Endothelial cell of umbilical vein (primary cell): ENCODE data around the gene PLD1. TPM values are rescaled to one million over a fixed set of nuclear protein-coding genes. Genes with fewer than 3 reads are reported as not detected.
A peak's percentile ranks its signal among the peaks of the same experiment; 100 is the strongest.

Source experiments
- BruUV-seq: library from RNA; stranded (reverse); fragments of 400-500 nt; replicated peaks from 2 replicates; lab custom pipeline; 2021; lab: Mats Ljungman, UMichigan
- CTCF ChIA-PET: fragments of 300-600, 350-600 bp; sonication (Branson Sonifier 250); formaldehyde crosslinking; loops from one replicate; lab custom pipeline; 2021; ENCODE audit warnings: antibody characterized with exemption, inconsistent platforms; lab: Charles Lee
- POLR2A ChIA-PET: fragments of 300-600, 350-600 bp; sonication (Branson Sonifier 250); formaldehyde crosslinking; loops from one replicate; lab custom pipeline; 2021; ENCODE audit warnings: antibody characterized with exemption, inconsistent platforms; lab: Charles Lee
- DNase-seq: peaks from one replicate; pipeline ENCODE4 v3.0.0-alpha.2; 2011; ENCODE audit warnings: low read depth, low spot score
- FAIRE-seq: peaks from 2 replicates; lab custom pipeline; 2011; peaks lifted over from hg19 to GRCh38; lab: Jason Lieb, UNC
- H2AFZ ChIP-seq: 2 replicates; pipeline ENCODE4 v1.6.0; 2012; ENCODE audit warnings: low read depth, low read length, control low read depth, inconsistent platforms
- H3K27ac ChIP-seq: 2 replicates; pipeline ENCODE4 v1.5.1; 2011; ENCODE audit warnings: low read depth, mild to moderate bottlenecking, control low read depth, low read length, moderate library complexity; ENCODE audit not compliant: insufficient read depth
- H3K27me3 ChIP-seq, 2 experiments: 2 replicates each; pipeline versions ENCODE4 v1.6.0 to v1.6.1; 2011; ENCODE audit warnings: low read length in 2 of 2, mixed read lengths in 1 of 2; ENCODE audit not compliant: control insufficient read depth in 2 of 2, insufficient read depth in 2 of 2
- H3K36me3 ChIP-seq, 2 experiments: 2 replicates in 1 of 2; 3 replicates in 1 of 2; pipeline ENCODE4 v1.5.1; 2011; ENCODE audit warnings: low read length in 2 of 2, mild to moderate bottlenecking in 1 of 2, moderate library complexity in 1 of 2; ENCODE audit not compliant: control insufficient read depth in 2 of 2, insufficient read depth in 2 of 2; ENCODE audit errors: extremely low read depth in 1 of 2
- H3K4me1 ChIP-seq: 3 replicates; pipeline ENCODE4 v1.5.1; 2011; ENCODE audit warnings: mild to moderate bottlenecking, low read length; ENCODE audit not compliant: control insufficient read depth, insufficient read depth; ENCODE audit errors: extremely low read depth
- H3K4me2 ChIP-seq: 2 replicates; pipeline ENCODE4 v1.6.1; 2011; ENCODE audit warnings: low read length, control low read depth, mixed read lengths; ENCODE audit not compliant: insufficient read depth
- H3K4me3 ChIP-seq, 3 experiments: fragments of 200-600 bp in 1 of 3; sonication (generic), shearing (Covaris generic) in 1 of 3; replicated peaks in 1 of 3; 2 replicates each; pipeline ENCODE4 v1.5.1; 2011 to 2016; ENCODE audit warnings: control low read depth in 3 of 3, low read length in 3 of 3, mild to moderate bottlenecking in 2 of 3, inconsistent platforms in 1 of 3, low read depth in 1 of 3, moderate library complexity in 1 of 3; ENCODE audit not compliant: insufficient read depth in 1 of 3
- H3K79me2 ChIP-seq: 2 replicates; pipeline ENCODE4 v1.6.0; 2012; ENCODE audit warnings: low read length, inconsistent platforms; ENCODE audit not compliant: control insufficient read depth, insufficient read depth
- H3K9ac ChIP-seq: replicated peaks from 2 replicates; pipeline ENCODE3; 2011; ENCODE audit warnings: low read length, control low read depth; ENCODE audit not compliant: insufficient read depth; ENCODE audit errors: extremely low read depth
- H3K9me1 ChIP-seq: replicated peaks from 3 replicates; pipeline ENCODE4 v1.6.0; 2011; ENCODE audit warnings: mild to moderate bottlenecking, low read length; ENCODE audit not compliant: control insufficient read depth, insufficient read depth; ENCODE audit errors: extremely low read depth
- H3K9me3 ChIP-seq: replicated peaks from 2 replicates; pipeline ENCODE4 v1.5.1; 2012; ENCODE audit warnings: low read length, inconsistent platforms; ENCODE audit not compliant: control insufficient read depth, insufficient read depth
- H4K20me1 ChIP-seq: replicated peaks from 2 replicates; pipeline ENCODE3; 2011; ENCODE audit warnings: mild to moderate bottlenecking, low read length; ENCODE audit not compliant: control insufficient read depth, insufficient read depth; ENCODE audit errors: extremely low read depth
- EZH2 ChIP-seq: IDR thresholded peaks from 2 replicates; pipeline ENCODE4 v1.6.1; 2012; ENCODE audit warnings: borderline replicate concordance, low read depth, mild to moderate bottlenecking, moderate library complexity, low read length, inconsistent platforms; ENCODE audit not compliant: severe bottlenecking
- JUN ChIP-seq: IDR thresholded peaks from 2 replicates; pipeline ENCODE4 v1.6.1; 2011; ENCODE audit warnings: borderline replicate concordance, low read depth; ENCODE audit not compliant: insufficient read length, insufficient read depth
- dilution Hi-C: fragments of 300-500 bp; cut with MboI; formaldehyde crosslinking; loops from one replicate; pipeline ENCODE4 v1.15.0; 2019; ENCODE audit warnings: low sequenced_read_pairs; ENCODE audit not compliant: extremely low pct_ligation_motif_present
- intact Hi-C: fragments of 100-400 bp; cut with micrococcal nuclease; formaldehyde crosslinking; loops from one replicate; pipeline ENCODE4 v1.10.0; 2022
- polyA plus RNA-seq, 4 experiments: library from polyadenylated mRNA; depleted of rRNA in 3 of 4; stranded (reverse) in 3 of 4; unstranded in 1 of 4; fragments of >200 nt; gene quantifications; 2 replicates each; pipeline versions ENCODE4 v1.2.1 to v1.2.3, GENCODE V29; 2011 to 2012; ENCODE audit warnings: missing spikeins in 1 of 4
- total RNA-seq: library from RNA; stranded (reverse); gene quantifications from 2 replicates; pipeline ENCODE4 v1.2.3, GENCODE V29; 2021
- TF ChIP-seq, protein P1 (sequence below): IDR thresholded peaks from 2 replicates; pipeline ENCODE4 v1.6.1; 2011; ENCODE audit not compliant: insufficient read depth, insufficient read length
- TF ChIP-seq, protein P2 (sequence below), 2 donors: IDR thresholded peaks; 1 replicate in 1 of 2; 2 replicates in 1 of 2; pipeline ENCODE4 v1.5.1; 2011; ENCODE audit warnings: low read length in 2 of 2, mild to moderate bottlenecking in 2 of 2, moderate library complexity in 2 of 2, control low read depth in 1 of 2, inconsistent platforms in 1 of 2, low read depth in 1 of 2; ENCODE audit not compliant: insufficient read depth in 1 of 2; ENCODE audit errors: extremely low read depth in 1 of 2

PLD1 gene
- total and polyA plus RNA-seq, 2 donors (not counting 3 experiments of a cell fraction or from before 2014, with no cell fraction given), result 42.0 to 108 TPM

DNA sequence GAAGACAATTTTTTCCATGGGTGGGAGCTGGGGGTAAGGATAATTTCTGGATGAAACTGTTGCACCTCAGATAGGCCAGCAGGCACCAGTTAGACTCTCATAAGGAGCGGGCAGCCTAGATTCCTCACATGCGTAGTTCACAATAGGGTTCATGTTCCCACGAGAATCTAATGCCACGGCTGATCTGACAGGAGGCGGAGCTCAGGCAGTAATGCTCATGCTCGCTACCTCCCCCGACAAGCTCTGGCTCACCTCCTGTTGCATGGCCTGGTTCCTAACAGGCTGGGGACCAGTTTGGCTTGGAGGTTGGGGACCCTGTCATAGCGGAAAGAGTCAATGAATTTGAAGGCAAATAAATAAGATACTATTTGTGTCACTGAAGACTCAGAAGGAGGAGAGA lies 105.5 kb downstream of the PLD1 start:
- no peaks in the 10 kb centered on the region for H3K9me3 ChIP-seq
- no peaks in the 10 kb centered on the region for H3K79me2 ChIP-seq
- H3K9ac ChIP-seq, result no peak overlapping the region
- no TSS peak for BruUV-seq
- no peaks in the 10 kb centered on the region for H3K9me1 ChIP-seq
- H3K27me3 ChIP-seq, result no peaks in the 10 kb centered on the region
- dilution Hi-C loops, result no loop called here
- DNase-seq, result no peak
- H3K4me1 ChIP-seq, result no peaks in the 10 kb centered on the region
- ChIA-PET POLR2A (no interaction called here), CTCF (interaction anchor here (0.8 to 5.8 kb wide), 4 partner anchors 10 to 129 kb away, joined by 3 to 60 read pairs (median 12); no protein-coding TSS in a partner anchor)
- TF ChIP-seq EZH2 (no peak), JUN (no peak)
- TF ChIP-seq, protein P1, sequence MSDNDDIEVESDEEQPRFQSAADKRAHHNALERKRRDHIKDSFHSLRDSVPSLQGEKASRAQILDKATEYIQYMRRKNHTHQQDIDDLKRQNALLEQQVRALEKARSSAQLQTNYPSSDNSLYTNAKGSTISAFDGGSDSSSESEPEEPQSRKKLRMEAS, result no peak
- no peaks in the 10 kb centered on the region for H4K20me1 ChIP-seq
- H3K4me3 ChIP-seq, result no peak overlapping the region
- H3K4me2 ChIP-seq, result no peak overlapping the region
- no peak for FAIRE-seq
- intact Hi-C loops, result loop anchor here (1.0 to 5.0 kb wide), 4 partner anchors 67 to 337 kb away; no protein-coding TSS in a partner anchor
- H3K27ac ChIP-seq, result no peak overlapping the region
- H3K36me3 ChIP-seq, result peaks cover 8 to 11% of the 10 kb centered on the region in 2 experiments
- no peak overlapping the region for H2AFZ ChIP-seq

DNA sequence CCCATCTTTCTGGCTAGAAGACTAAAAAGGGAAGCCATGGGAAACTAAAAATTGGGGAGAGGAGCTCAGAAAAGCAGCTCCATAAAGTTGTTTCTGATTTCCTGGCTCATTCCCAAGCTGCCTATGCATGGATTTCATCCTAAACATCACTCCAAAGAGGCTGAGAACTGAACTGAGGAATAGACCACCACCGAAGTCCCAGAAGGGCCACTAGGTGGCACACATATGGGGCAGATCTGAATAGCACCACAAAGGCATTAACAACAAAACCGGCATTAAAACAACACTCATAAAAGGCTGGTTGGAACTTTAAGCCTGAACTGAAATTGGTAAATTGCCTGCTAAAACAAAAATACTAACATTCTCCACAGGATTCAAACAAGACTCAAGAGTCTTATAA lies 106.3 kb downstream of the PLD1 start:
- Histone ChIP-seq H3K4me2 (no peak overlapping the region), H3K4me3 (no peak overlapping the region), H3K27me3 (no peaks in the 10 kb centered on the region), H2AFZ (no peak overlapping the region), H3K9ac (no peak overlapping the region), H3K9me1 (no peaks in the 10 kb centered on the region), H3K27ac (no peak overlapping the region), H3K79me2 (no peaks in the 10 kb centered on the region), H3K36me3 (peaks cover 5 to 11% of the 10 kb centered on the region in 2 experiments), H3K4me1 (no peaks in the 10 kb centered on the region), H4K20me1 (no peaks in the 10 kb centered on the region), H3K9me3 (no peaks in the 10 kb centered on the region)
- intact Hi-C loops (loop anchor here (1.0 to 5.0 kb wide), 4 partner anchors 68 to 338 kb away; no protein-coding TSS in a partner anchor), dilution Hi-C loops (no loop called here)
- FAIRE-seq, result peak; percentile 78
- no TSS peak for BruUV-seq
- ChIA-PET POLR2A (no interaction called here), CTCF (interaction anchor here (0.7 to 5.8 kb wide), 4 partner anchors 35 to 130 kb away, joined by 5 to 60 read pairs (median 12); no protein-coding TSS in a partner anchor)
- no peak for TF ChIP-seq EZH2
- TF ChIP-seq, protein P2, sequence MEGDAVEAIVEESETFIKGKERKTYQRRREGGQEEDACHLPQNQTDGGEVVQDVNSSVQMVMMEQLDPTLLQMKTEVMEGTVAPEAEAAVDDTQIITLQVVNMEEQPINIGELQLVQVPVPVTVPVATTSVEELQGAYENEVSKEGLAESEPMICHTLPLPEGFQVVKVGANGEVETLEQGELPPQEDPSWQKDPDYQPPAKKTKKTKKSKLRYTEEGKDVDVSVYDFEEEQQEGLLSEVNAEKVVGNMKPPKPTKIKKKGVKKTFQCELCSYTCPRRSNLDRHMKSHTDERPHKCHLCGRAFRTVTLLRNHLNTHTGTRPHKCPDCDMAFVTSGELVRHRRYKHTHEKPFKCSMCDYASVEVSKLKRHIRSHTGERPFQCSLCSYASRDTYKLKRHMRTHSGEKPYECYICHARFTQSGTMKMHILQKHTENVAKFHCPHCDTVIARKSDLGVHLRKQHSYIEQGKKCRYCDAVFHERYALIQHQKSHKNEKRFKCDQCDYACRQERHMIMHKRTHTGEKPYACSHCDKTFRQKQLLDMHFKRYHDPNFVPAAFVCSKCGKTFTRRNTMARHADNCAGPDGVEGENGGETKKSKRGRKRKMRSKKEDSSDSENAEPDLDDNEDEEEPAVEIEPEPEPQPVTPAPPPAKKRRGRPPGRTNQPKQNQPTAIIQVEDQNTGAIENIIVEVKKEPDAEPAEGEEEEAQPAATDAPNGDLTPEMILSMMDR (IDR thresholded peaks at IDR 0.05; ENCODE audit: extremely low read depth in 1 of 2, insufficient read depth in 1 of 2, low read depth in 1 of 2, low read length in 2 of 2), result peak; percentile 59 to 69
- peak; percentile 45 for DNase-seq
